HepG2 (cell line): ENCODE results near the gene NDUFS2. TPM values are rescaled to one million over a fixed set of nuclear protein-coding genes. Genes with fewer than 3 reads are reported as not detected.

ENCODE experiments used
- GABPB1 ChIP-seq: IDR thresholded peaks from 2 replicates; pipeline ENCODE4 v1.6.1; 2016; ENCODE audit warnings: mild to moderate bottlenecking, missing genetic modification reagents, moderate library complexity, missing compliant biosample characterization
- HDAC1 ChIP-seq: sonication (generic); formaldehyde crosslinking; IDR thresholded peaks from 2 replicates; pipeline ENCODE4 v1.5.1; 2020; ENCODE audit warnings: mild to moderate bottlenecking, missing genetic modification reagents
- HOXA3 ChIP-seq: sonication (generic); formaldehyde crosslinking; IDR thresholded peaks from 2 replicates; pipeline ENCODE4 v1.5.0; 2020; ENCODE audit warnings: missing genetic modification reagents
- KDM3A ChIP-seq: IDR thresholded peaks from 2 replicates; pipeline ENCODE4 v1.6.1; 2018; ENCODE audit warnings: low read depth, missing compliant biosample characterization
- MAX ChIP-seq: IDR thresholded peaks from 2 replicates; pipeline ENCODE4 v1.6.1; 2012; ENCODE audit warnings: inconsistent platforms
- MBNL3 ChIP-seq: fragments of 250-450 bp; sonication (Bioruptor Pico); conservative IDR thresholded peaks from 2 replicates; pipeline ENCODE4 v1.8.0; 2022; ENCODE audit warnings: mild to moderate bottlenecking, inconsistent platforms
- NR2C2 ChIP-seq: sonication (generic); formaldehyde crosslinking; IDR thresholded peaks from 2 replicates; pipeline ENCODE4 v1.4.0; 2020; ENCODE audit warnings: missing genetic modification reagents, mild to moderate bottlenecking, moderate library complexity, borderline replicate concordance
- POGK ChIP-seq: sonication (generic); formaldehyde crosslinking; conservative IDR thresholded peaks from 2 replicates; pipeline ENCODE4 v1.8.0; 2022; ENCODE audit warnings: mild to moderate bottlenecking, moderate library complexity, missing genetic modification reagents
- UBTF ChIP-seq: sonication (generic); formaldehyde crosslinking; IDR thresholded peaks from 2 replicates; pipeline ENCODE4 v1.4.0; 2020; ENCODE audit warnings: mild to moderate bottlenecking, missing genetic modification reagents
- ZKSCAN1 ChIP-seq: fragments of 150-350 bp; IDR thresholded peaks from 2 replicates; pipeline ENCODE4 v1.6.1; 2014; ENCODE audit warnings: low read length
- ZNF101 ChIP-seq: sonication (generic); formaldehyde crosslinking; IDR thresholded peaks from 2 replicates; pipeline ENCODE4 v1.4.0; 2020; ENCODE audit warnings: mild to moderate bottlenecking, low read depth, missing genetic modification reagents, borderline replicate concordance
- ZNF354B ChIP-seq: sonication (generic); formaldehyde crosslinking; IDR thresholded peaks from 2 replicates; pipeline ENCODE4 v1.8.0; 2022; ENCODE audit warnings: mild to moderate bottlenecking, missing genetic modification reagents
- ZNF451 ChIP-seq: sonication (generic); formaldehyde crosslinking; IDR thresholded peaks from 2 replicates; pipeline ENCODE4 v1.5.0; 2020; ENCODE audit warnings: mild to moderate bottlenecking, missing genetic modification reagents
- ZNF629 ChIP-seq: sonication (generic); formaldehyde crosslinking; conservative IDR thresholded peaks from 2 replicates; pipeline ENCODE4 v1.5.0; 2020; ENCODE audit warnings: missing genetic modification reagents
- ZNF710 ChIP-seq: sonication (generic); formaldehyde crosslinking; IDR thresholded peaks from 2 replicates; pipeline ENCODE4 v1.5.0; 2020; ENCODE audit warnings: mild to moderate bottlenecking, missing genetic modification reagents, borderline replicate concordance
- polyA plus RNA-seq, 8 experiments: library from polyadenylated mRNA; depleted of rRNA in 3 of 8; stranded (reverse) in 7 of 8; unstranded in 1 of 8; fragments of >200 nt; fragmentation: Illumina TruSeq in 4 of 8; extraction: Trizol in 4 of 8; gene quantifications; 2 replicates each; pipeline versions ENCODE4 v1.2.1 to v1.2.3, GENCODE V29; 2011 to 2016; ENCODE audit warnings: low read depth in 4 of 8, missing spikeins in 1 of 8, mixed read lengths in 1 of 8; ENCODE audit not compliant: insufficient read depth in 1 of 8
- total RNA-seq, 5 experiments: library from RNA; depleted of rRNA; stranded (reverse); fragments of >200 nt; fragmentation: Illumina TruSeq; extraction: Trizol; gene quantifications; 2 replicates each; pipeline ENCODE4 v1.2.3, GENCODE V29; 2016; ENCODE audit warnings: low read depth in 1 of 5
- TF ChIP-seq, protein P1 (sequence below): sonication (generic); formaldehyde crosslinking; IDR thresholded peaks from 2 replicates; pipeline ENCODE4 v1.8.0; 2022; ENCODE audit warnings: missing genetic modification reagents, mild to moderate bottlenecking, inconsistent platforms, borderline replicate concordance
- TF ChIP-seq, protein P2 (sequence below): sonication (generic); formaldehyde crosslinking; IDR thresholded peaks from 2 replicates; pipeline ENCODE4 v1.5.1; 2020; ENCODE audit warnings: missing genetic modification reagents, mild to moderate bottlenecking, borderline replicate concordance

The NDUFS2 gene
- total and polyA plus RNA-seq, 2 of the 13 experiments (the other 11 are each of a cell fraction or from before 2014, with no cell fraction given), result 89.9 to 118 TPM

DNA sequence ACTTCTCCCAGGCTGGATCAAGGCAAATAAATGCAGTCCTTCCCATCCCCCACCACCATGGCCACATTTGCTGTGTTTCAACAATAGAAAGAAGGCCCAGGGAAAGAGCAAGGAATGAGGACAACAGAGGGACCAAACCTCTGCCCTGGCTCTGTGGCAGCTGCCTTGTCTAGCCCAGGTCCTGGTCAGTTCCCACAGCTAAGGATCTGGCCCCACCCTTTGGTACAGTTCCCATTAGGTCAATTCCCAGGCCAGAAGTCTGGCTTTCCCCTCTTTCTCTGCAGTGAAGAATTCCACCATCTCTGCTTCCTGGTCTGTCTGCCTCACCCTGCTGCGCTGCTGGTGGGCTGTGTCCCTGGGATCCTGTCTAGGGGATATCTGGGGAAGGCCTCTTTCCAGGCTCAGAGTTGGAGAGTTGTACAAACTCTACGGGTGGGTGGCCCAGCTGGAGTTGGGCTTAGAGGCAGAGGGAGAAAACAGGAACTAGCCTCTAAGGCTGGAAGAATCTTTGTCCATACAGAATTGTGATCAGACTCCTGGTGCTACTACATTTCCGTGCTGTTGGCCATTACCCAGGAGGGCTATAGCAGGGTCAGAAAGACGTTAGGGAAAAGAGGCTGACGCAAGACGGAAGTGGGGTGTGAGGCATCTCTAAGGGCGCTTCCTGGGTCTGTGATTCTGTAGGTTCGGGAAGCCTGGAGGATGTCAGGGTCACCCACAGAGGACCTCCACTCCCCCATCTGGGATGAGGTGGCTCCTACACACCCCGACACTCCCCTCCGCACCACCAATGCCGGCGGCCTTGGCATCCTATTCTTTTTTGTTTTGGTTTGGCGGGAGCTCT lies 953 bp upstream of the NDUFS2 start (continued):
- TF ChIP-seq MAX (no peak), ZNF629 (CRISPR knock-in tag) (no peak), MBNL3 (CRISPR knock-in tag) (no peak), UBTF (no peak), HOXA3 (CRISPR knock-in tag) (peak; percentile 27; the same call in 1 of the 2 replicates), ZKSCAN1 (no peak), KDM3A (CRISPR knock-in tag) (no peak), HDAC1 (CRISPR knock-in tag) (peak; percentile 17; the same call in 1 of the 2 replicates), ZNF451 (CRISPR knock-in tag) (0 out of 2 replicates have a peak, but pooled peaks have one; percentile 51), GABPB1 (CRISPR knock-in tag) (no peak), ZNF101 (CRISPR knock-in tag) (no peak), POGK (CRISPR knock-in tag) (peak; percentile 44; the same call in 1 of the 2 replicates), NR2C2 (CRISPR knock-in tag) (no peak), ZNF710 (CRISPR knock-in tag) (no peak), ZNF354B (CRISPR knock-in tag) (no peak)
- TF ChIP-seq, protein P1, sequence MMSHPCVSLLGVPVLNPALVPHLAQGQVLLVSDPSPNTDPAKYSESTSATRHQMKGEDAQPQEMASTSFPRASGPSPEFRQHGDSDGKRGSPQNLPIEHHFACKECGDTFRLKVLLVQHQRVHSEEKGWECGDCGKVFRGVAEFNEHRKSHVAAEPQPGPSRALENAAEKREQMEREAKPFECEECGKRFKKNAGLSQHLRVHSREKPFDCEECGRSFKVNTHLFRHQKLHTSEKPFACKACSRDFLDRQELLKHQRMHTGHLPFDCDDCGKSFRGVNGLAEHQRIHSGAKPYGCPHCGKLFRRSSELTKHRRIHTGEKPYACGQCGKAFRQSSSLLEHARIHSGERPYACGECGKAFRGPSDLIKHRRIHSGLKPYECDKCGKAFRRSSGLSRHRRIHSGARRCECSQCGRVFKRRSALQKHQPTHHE (CRISPR knock-in tag), result 0 out of 2 replicates have a peak, but pooled peaks have one; percentile 16
- TF ChIP-seq, protein P2, sequence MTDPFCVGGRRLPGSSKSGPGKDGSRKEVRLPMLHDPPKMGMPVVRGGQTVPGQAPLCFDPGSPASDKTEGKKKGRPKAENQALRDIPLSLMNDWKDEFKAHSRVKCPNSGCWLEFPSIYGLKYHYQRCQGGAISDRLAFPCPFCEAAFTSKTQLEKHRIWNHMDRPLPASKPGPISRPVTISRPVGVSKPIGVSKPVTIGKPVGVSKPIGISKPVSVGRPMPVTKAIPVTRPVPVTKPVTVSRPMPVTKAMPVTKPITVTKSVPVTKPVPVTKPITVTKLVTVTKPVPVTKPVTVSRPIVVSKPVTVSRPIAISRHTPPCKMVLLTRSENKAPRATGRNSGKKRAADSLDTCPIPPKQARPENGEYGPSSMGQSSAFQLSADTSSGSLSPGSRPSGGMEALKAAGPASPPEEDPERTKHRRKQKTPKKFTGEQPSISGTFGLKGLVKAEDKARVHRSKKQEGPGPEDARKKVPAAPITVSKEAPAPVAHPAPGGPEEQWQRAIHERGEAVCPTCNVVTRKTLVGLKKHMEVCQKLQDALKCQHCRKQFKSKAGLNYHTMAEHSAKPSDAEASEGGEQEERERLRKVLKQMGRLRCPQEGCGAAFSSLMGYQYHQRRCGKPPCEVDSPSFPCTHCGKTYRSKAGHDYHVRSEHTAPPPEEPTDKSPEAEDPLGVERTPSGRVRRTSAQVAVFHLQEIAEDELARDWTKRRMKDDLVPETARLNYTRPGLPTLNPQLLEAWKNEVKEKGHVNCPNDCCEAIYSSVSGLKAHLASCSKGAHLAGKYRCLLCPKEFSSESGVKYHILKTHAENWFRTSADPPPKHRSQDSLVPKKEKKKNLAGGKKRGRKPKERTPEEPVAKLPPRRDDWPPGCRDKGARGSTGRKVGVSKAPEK (CRISPR knock-in tag), result no peak
